Mesenchymal stem cell (in vitro differentiated cells and primary cell): ENCODE data around the gene PALM3.

Experiments used
- DNase-seq: peaks from one replicate; pipeline ENCODE4 v3.0.0-alpha.2; 2013
- H2AFZ ChIP-seq: one replicate; pipeline ENCODE4 v1.6.1; 2013; ENCODE audit warnings: low read depth, mild to moderate bottlenecking, control low read depth, inconsistent platforms, low read length, moderate library complexity
- H2AK5ac ChIP-seq: 2 replicates; pipeline ENCODE4 v1.6.1; 2013; ENCODE audit warnings: low read length, moderate library complexity, mild to moderate bottlenecking, inconsistent platforms; ENCODE audit not compliant: severe bottlenecking
- H2BK120ac ChIP-seq: one replicate; pipeline ENCODE4 v1.6.1; 2013; ENCODE audit warnings: low read depth, mild to moderate bottlenecking, inconsistent platforms, low read length, moderate library complexity
- H2BK12ac ChIP-seq, 2 experiments: one replicate each; pipeline ENCODE4 v1.6.1; 2013; ENCODE audit warnings: inconsistent platforms in 2 of 2, low read length in 2 of 2, mild to moderate bottlenecking in 2 of 2, moderate library complexity in 2 of 2, control low read depth in 1 of 2
- H2BK15ac ChIP-seq: one replicate; pipeline ENCODE4 v1.6.1; 2013; ENCODE audit warnings: mild to moderate bottlenecking, low read depth, inconsistent platforms; ENCODE audit not compliant: poor library complexity, severe bottlenecking
- H2BK5ac ChIP-seq: 2 replicates; pipeline ENCODE4 v1.6.1; 2013; ENCODE audit warnings: low read depth, mild to moderate bottlenecking, low read length, control low read depth, inconsistent platforms; ENCODE audit not compliant: poor library complexity, severe bottlenecking
- H3K14ac ChIP-seq, 2 experiments: one replicate each; pipeline ENCODE4 v1.6.1; 2013; ENCODE audit warnings: inconsistent platforms in 2 of 2, low read length in 2 of 2, control low read depth in 1 of 2, mild to moderate bottlenecking in 1 of 2, moderate library complexity in 1 of 2
- H3K18ac ChIP-seq, 2 experiments: one replicate each; pipeline ENCODE4 v1.6.1; 2013; ENCODE audit warnings: inconsistent platforms in 2 of 2, low read length in 2 of 2, control low read depth in 1 of 2, low read depth in 1 of 2, mild to moderate bottlenecking in 1 of 2
- H3K23ac ChIP-seq, 2 experiments: one replicate each; pipeline ENCODE4 v1.6.1; 2013; ENCODE audit warnings: inconsistent platforms in 2 of 2, low read length in 2 of 2, mild to moderate bottlenecking in 2 of 2, moderate library complexity in 2 of 2, control low read depth in 1 of 2
- H3K27ac ChIP-seq: 2 replicates; pipeline ENCODE4 v1.5.1; 2013; ENCODE audit warnings: mild to moderate bottlenecking, moderate library complexity, low read length, control low read depth, inconsistent platforms; ENCODE audit not compliant: poor library complexity, severe bottlenecking
- H3K27me3 ChIP-seq, 2 experiments: 2 replicates each; pipeline versions ENCODE4 v1.6.1 to v1.7.0; 2013; ENCODE audit warnings: low read length in 2 of 2, mild to moderate bottlenecking in 2 of 2, moderate library complexity in 2 of 2, control low read depth in 1 of 2, inconsistent platforms in 1 of 2; ENCODE audit not compliant: control insufficient read depth in 1 of 2, insufficient read depth in 1 of 2
- H3K36me3 ChIP-seq, 2 experiments: 2 replicates each; pipeline versions ENCODE4 v1.6.1 to v1.7.0; 2013; ENCODE audit warnings: low read length in 2 of 2, control low read depth in 1 of 2, inconsistent platforms in 1 of 2, low read depth in 1 of 2, mild to moderate bottlenecking in 1 of 2; ENCODE audit not compliant: insufficient read depth in 2 of 2, control insufficient read depth in 1 of 2
- H3K4ac ChIP-seq, 2 experiments: one replicate each; pipeline ENCODE4 v1.6.1; 2013; ENCODE audit warnings: inconsistent platforms in 2 of 2, low read length in 2 of 2, mild to moderate bottlenecking in 2 of 2, moderate library complexity in 2 of 2, control low read depth in 1 of 2, low read depth in 1 of 2
- H3K4me1 ChIP-seq: 2 replicates; pipeline ENCODE4 v1.6.1; 2013; ENCODE audit warnings: low read depth, low read length, control low read depth; ENCODE audit not compliant: control insufficient read depth, insufficient read depth
- H3K4me2 ChIP-seq: 2 replicates; pipeline ENCODE4 v1.6.1; 2013; ENCODE audit warnings: low read length, mild to moderate bottlenecking, inconsistent platforms; ENCODE audit not compliant: poor library complexity, severe bottlenecking
- H3K4me3 ChIP-seq, 2 experiments: 2 replicates each; pipeline versions ENCODE4 v1.5.1 to v1.7.0; 2013; ENCODE audit warnings: low read length in 2 of 2, mild to moderate bottlenecking in 2 of 2, control low read depth in 1 of 2, low read depth in 1 of 2; ENCODE audit not compliant: insufficient read depth in 1 of 2
- H3K79me1 ChIP-seq: replicated peaks from 2 replicates; pipeline ENCODE4 v1.6.1; 2013; ENCODE audit warnings: mild to moderate bottlenecking, control low read depth, low read length, inconsistent platforms; ENCODE audit not compliant: poor library complexity, severe bottlenecking
- H3K9ac ChIP-seq: 2 replicates; pipeline ENCODE4 v1.7.0; 2013; ENCODE audit warnings: mild to moderate bottlenecking, low read length, moderate library complexity
- H3K9me3 ChIP-seq: 2 replicates; pipeline ENCODE4 v1.7.0; 2013; ENCODE audit warnings: mild to moderate bottlenecking, low read length; ENCODE audit not compliant: control insufficient read depth
- H4K8ac ChIP-seq: one replicate; pipeline ENCODE4 v1.6.1; 2013; ENCODE audit warnings: inconsistent platforms, mild to moderate bottlenecking, low read length, moderate library complexity
- H4K91ac ChIP-seq: one replicate; pipeline ENCODE4 v1.6.1; 2013; ENCODE audit warnings: mild to moderate bottlenecking, low read length, inconsistent platforms
- WGBS: methylation state at CpG from one replicate; pipeline ENCODE4 v1.1.7; 2013; ENCODE audit warnings: mixed read lengths; 5-methylcytosine and 5-hydroxymethylcytosine counted together

Gene PALM3

GRCh38 chr19:14054099-14054498 is 7.8 kb downstream of the PALM3 start:
- H4K91ac ChIP-seq: no peak overlapping the region
- H3K9me3 ChIP-seq: peaks cover 3% of the 10 kb centered on the region
- WGBS: 74% methylated on average over 6 of the region's 6 CpGs
- peaks cover 14% of the 10 kb centered on the region for H3K4me1 ChIP-seq
- no peak overlapping the region for H2BK120ac ChIP-seq
- no peak overlapping the region for H3K23ac ChIP-seq
- no peak overlapping the region for H3K27ac ChIP-seq
- H3K9ac ChIP-seq: no peak overlapping the region
- H2BK5ac ChIP-seq: no peak overlapping the region
- no peak overlapping the region for H2AFZ ChIP-seq
- H3K18ac ChIP-seq: no peak overlapping the region
- H3K4me3 ChIP-seq: no peak overlapping the region
- peaks cover 18 to 32% of the 10 kb centered on the region in 2 experiments for H3K27me3 ChIP-seq
- H3K79me1 ChIP-seq: no peaks in the 10 kb centered on the region
- H3K4ac ChIP-seq: no peak overlapping the region
- no peak overlapping the region for H3K14ac ChIP-seq
- peaks cover 0 to 14% of the 10 kb centered on the region in 2 experiments for H3K36me3 ChIP-seq
- no peak overlapping the region for H2BK15ac ChIP-seq
- H3K4me2 ChIP-seq: no peak overlapping the region
- H4K8ac ChIP-seq: no peak overlapping the region
- H2BK12ac ChIP-seq: no peak overlapping the region
- no peak for DNase-seq
- H2AK5ac ChIP-seq: no peak overlapping the region

GRCh38 chr19:14053500-14053899 is 8.4 kb downstream of the PALM3 start:
- H2AK5ac ChIP-seq: no peak overlapping the region
- H3K79me1 ChIP-seq: no peaks in the 10 kb centered on the region
- no peak overlapping the region for H3K9ac ChIP-seq
- H3K23ac ChIP-seq: no peak overlapping the region
- no peak overlapping the region for H4K91ac ChIP-seq
- H3K27ac ChIP-seq: no peak overlapping the region
- H2BK120ac ChIP-seq: no peak overlapping the region
- no peak overlapping the region for H2BK5ac ChIP-seq
- peaks cover 3% of the 10 kb centered on the region for H3K9me3 ChIP-seq
- no peak overlapping the region for H3K4me3 ChIP-seq
- 93% methylated on average over 11 of the region's 11 CpGs for WGBS
- no peak overlapping the region for H3K14ac ChIP-seq
- peaks cover 0 to 14% of the 10 kb centered on the region in 2 experiments for H3K36me3 ChIP-seq
- H3K27me3 ChIP-seq: peaks cover 12 to 26% of the 10 kb centered on the region in 2 experiments
- no peak overlapping the region for H4K8ac ChIP-seq
- no peak overlapping the region for H3K4ac ChIP-seq
- peaks cover 14% of the 10 kb centered on the region for H3K4me1 ChIP-seq
- no peak overlapping the region for H2AFZ ChIP-seq
- no peak overlapping the region for H2BK15ac ChIP-seq
- no peak overlapping the region for H3K4me2 ChIP-seq
- no peak overlapping the region for H3K18ac ChIP-seq
- no peak for DNase-seq
- H2BK12ac ChIP-seq: no peak overlapping the region

DNA sequence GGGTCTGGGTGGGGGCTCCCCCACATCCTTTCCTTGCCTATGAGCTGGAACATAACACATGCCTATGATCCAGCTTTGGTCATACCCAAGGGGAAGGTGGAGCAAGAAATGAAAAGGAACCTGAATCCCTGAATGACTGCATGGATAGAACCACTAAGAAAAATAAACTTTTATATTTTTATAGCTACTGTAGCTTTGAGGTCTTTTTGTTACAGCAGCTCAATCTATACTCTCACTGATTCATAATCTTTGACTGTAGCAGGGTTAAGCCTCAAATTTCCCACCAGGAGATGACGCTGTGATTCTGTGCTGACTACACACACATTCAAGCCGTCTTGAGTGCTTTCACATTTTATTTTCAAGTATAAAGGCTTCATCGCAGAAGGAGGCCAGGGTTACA is 8.8 kb downstream of the PALM3 start:
- H4K8ac ChIP-seq: no peak overlapping the region
- no peak overlapping the region for H2AK5ac ChIP-seq
- H3K23ac ChIP-seq: no peak overlapping the region
- H3K14ac ChIP-seq: no peak overlapping the region
- H3K4me1 ChIP-seq: peaks cover 12% of the 10 kb centered on the region
- H4K91ac ChIP-seq: no peak overlapping the region
- no peaks in the 10 kb centered on the region for H3K79me1 ChIP-seq
- H2BK15ac ChIP-seq: no peak overlapping the region
- no peak overlapping the region for H2BK5ac ChIP-seq
- H3K9ac ChIP-seq: no peak overlapping the region
- no peak overlapping the region for H2AFZ ChIP-seq
- DNase-seq: no peak
- H3K4ac ChIP-seq: no peak overlapping the region
- 90% methylated on average over 3 of the region's 3 CpGs for WGBS
- H3K27ac ChIP-seq: no peak overlapping the region
- H3K9me3 ChIP-seq: peaks cover 3% of the 10 kb centered on the region
- peaks cover 0 to 14% of the 10 kb centered on the region in 2 experiments for H3K36me3 ChIP-seq
- H2BK12ac ChIP-seq: no peak overlapping the region
- H3K4me2 ChIP-seq: no peak overlapping the region
- no peak overlapping the region for H3K18ac ChIP-seq
- H3K4me3 ChIP-seq: no peak overlapping the region
- H2BK120ac ChIP-seq: no peak overlapping the region
- peaks cover 8 to 22% of the 10 kb centered on the region in 2 experiments for H3K27me3 ChIP-seq

- Histone ChIP-seq H3K36me3 (peaks cover 0 to 14% of the 10 kb centered on the region in 2 experiments), H3K18ac (no peak overlapping the region), H3K4ac (no peak overlapping the region), H2BK5ac (no peak overlapping the region), H4K91ac (no peak overlapping the region), H3K79me1 (no peaks in the 10 kb centered on the region), H3K4me1 (peaks cover 7% of the 10 kb centered on the region), H2BK12ac (no peak overlapping the region), H3K23ac (no peak overlapping the region), H2AK5ac (no peak overlapping the region), H3K14ac (no peak overlapping the region), H3K9me3 (peaks cover 3% of the 10 kb centered on the region), H4K8ac (no peak overlapping the region), H2BK15ac (no peak overlapping the region), H3K4me2 (no peak overlapping the region), H2AFZ (no peak overlapping the region), H3K27ac (no peak overlapping the region), H3K9ac (no peak overlapping the region), H3K4me3 (no peak overlapping the region), H3K27me3 (peaks cover 4 to 18% of the 10 kb centered on the region in 2 experiments), H2BK120ac (no peak overlapping the region)
- no peak for DNase-seq
- 93% methylated on average over 5 of the region's 6 CpGs for WGBS
These were observed 9.4 kb downstream of the PALM3 start for GRCh38 chr19:14052470-14052869.
